SU-DHL-6 (cell line): ENCODE measurements around the gene IRGM.

ENCODE experiments used
- H2AFZ ChIP-seq: fragments of 200-600 bp; sonication (generic); 2 replicates; pipeline ENCODE4 v1.6.1; 2014; ENCODE audit warnings: low read depth, mild to moderate bottlenecking, moderate library complexity, mixed read lengths, antibody characterized with exemption, low read length; ENCODE audit not compliant: severe bottlenecking
- H3F3A ChIP-seq: fragments of 200-600 bp; shearing (Covaris generic); 2 replicates; pipeline ENCODE4 v1.6.0; 2016; ENCODE audit warnings: antibody characterized with exemption, mild to moderate bottlenecking; ENCODE audit not compliant: insufficient read depth
- H3K27ac ChIP-seq: fragments of 200-600 bp; sonication (generic); 2 replicates; pipeline ENCODE4 v1.5.1; 2016; ENCODE audit warnings: low read depth, mild to moderate bottlenecking, low read length, moderate library complexity, mixed read lengths
- H3K27me3 ChIP-seq: fragments of 200-600 bp; sonication (generic), shearing (Covaris generic); 2 replicates; pipeline ENCODE4 v1.6.0; 2014; ENCODE audit warnings: mild to moderate bottlenecking, low read length
- H3K36me3 ChIP-seq: fragments of 200-600 bp; sonication (generic); 2 replicates; pipeline ENCODE4 v1.6.1; 2014; ENCODE audit warnings: mild to moderate bottlenecking, low read length, mixed read lengths
- H3K4me2 ChIP-seq: fragments of 300-600, 200-600 bp; shearing (Covaris generic), sonication (generic); 2 replicates; pipeline ENCODE4 v1.6.0; 2014; ENCODE audit warnings: low read length, low read depth, mild to moderate bottlenecking; ENCODE audit not compliant: poor library complexity, severe bottlenecking
- H3K4me3 ChIP-seq: fragments of 200-600 bp; sonication (generic); 2 replicates; pipeline ENCODE4 v1.5.1; 2014; ENCODE audit warnings: antibody characterized with exemption, low read length, mild to moderate bottlenecking, mixed read lengths; ENCODE audit not compliant: insufficient read depth, poor library complexity, severe bottlenecking
- H3K79me2 ChIP-seq: fragments of 200-600 bp; sonication (generic); 2 replicates; pipeline ENCODE4 v1.6.1; 2014; ENCODE audit warnings: mild to moderate bottlenecking, low read length, moderate library complexity; ENCODE audit not compliant: insufficient read depth
- H3K9ac ChIP-seq: fragments of 200-600 bp; sonication (generic); 2 replicates; pipeline ENCODE4 v1.7.0; 2014; ENCODE audit warnings: mild to moderate bottlenecking, low read length
- H3K9me2 ChIP-seq: fragments of 200-600 bp; sonication (generic); replicated peaks from 2 replicates; pipeline ENCODE4 v1.6.1; 2014; ENCODE audit warnings: low read length; ENCODE audit not compliant: insufficient read depth
- H3K9me3 ChIP-seq: fragments of 200-600 bp; sonication (generic); 2 replicates; pipeline ENCODE4 v1.6.1; 2014; ENCODE audit warnings: low read length, mixed read lengths; ENCODE audit not compliant: insufficient read depth
- H4K20me1 ChIP-seq: fragments of 200-600 bp; sonication (generic); 2 replicates; pipeline ENCODE4 v1.6.1; 2014; ENCODE audit warnings: low read depth, mild to moderate bottlenecking, antibody characterized with exemption, low read length, moderate library complexity, mixed read lengths
- CTCF ChIP-seq: fragments of 200-600 bp; sonication (generic); IDR thresholded peaks from one replicate; pipeline ENCODE4 v1.5.1; 2017; ENCODE audit warnings: antibody characterized with exemption, mild to moderate bottlenecking, low read length, moderate library complexity; ENCODE audit not compliant: insufficient read depth, poor library complexity, severe bottlenecking
- EZH2phosphoT487 ChIP-seq: fragments of 200-600 bp; sonication (generic), shearing (Covaris generic); conservative IDR thresholded peaks from 2 replicates; pipeline ENCODE4 v1.6.1; 2018; ENCODE audit warnings: mild to moderate bottlenecking, antibody characterized with exemption, low read length, moderate library complexity, mixed read lengths

The IRGM gene

GRCh38 chr5:150846654-150847333, 473 bp downstream of the IRGM start:
- H4K20me1 ChIP-seq, result no peaks in the 10 kb centered on the region
- no peak overlapping the region for H2AFZ ChIP-seq
- H3K4me3 ChIP-seq, result no peak overlapping the region
- H3K9me2 ChIP-seq, result no peaks in the 10 kb centered on the region
- no peaks in the 10 kb centered on the region for H3K79me2 ChIP-seq
- no peak overlapping the region for H3K27ac ChIP-seq
- H3K9me3 ChIP-seq, result no peaks in the 10 kb centered on the region
- TF ChIP-seq CTCF (peak; percentile 34), EZH2phosphoT487 (no peak)
- H3K4me2 ChIP-seq, result no peak overlapping the region
- H3K9ac ChIP-seq, result no peak overlapping the region
- no peaks in the 10 kb centered on the region for H3K36me3 ChIP-seq
- H3F3A ChIP-seq, result no peaks in the 10 kb centered on the region
- no peaks in the 10 kb centered on the region for H3K27me3 ChIP-seq

- Histone ChIP-seq H3K9ac (no peak overlapping the region), H3K9me3 (no peaks in the 10 kb centered on the region), H2AFZ (no peak overlapping the region), H3K9me2 (no peaks in the 10 kb centered on the region), H3K27ac (no peak overlapping the region), H3K36me3 (no peaks in the 10 kb centered on the region), H3K4me3 (no peak overlapping the region), H4K20me1 (no peaks in the 10 kb centered on the region), H3F3A (no peaks in the 10 kb centered on the region), H3K27me3 (no peaks in the 10 kb centered on the region), H3K79me2 (no peaks in the 10 kb centered on the region), H3K4me2 (no peak overlapping the region)
- TF ChIP-seq CTCF, result no peak
- TF ChIP-seq EZH2phosphoT487, result no peak
These were observed 994 bp downstream of the IRGM start for GRCh38 chr5:150847334-150847695.

GRCh38 chr5:150848271-150848670, 1.9 kb downstream of the IRGM start:
- Histone ChIP-seq H3K79me2 (no peaks in the 10 kb centered on the region), H2AFZ (no peak overlapping the region), H3K27ac (no peak overlapping the region), H3F3A (no peaks in the 10 kb centered on the region), H3K36me3 (no peaks in the 10 kb centered on the region), H3K4me2 (no peak overlapping the region), H4K20me1 (no peaks in the 10 kb centered on the region), H3K9me3 (no peaks in the 10 kb centered on the region), H3K9me2 (no peaks in the 10 kb centered on the region), H3K27me3 (no peaks in the 10 kb centered on the region), H3K4me3 (no peak overlapping the region), H3K9ac (no peak overlapping the region)
- TF ChIP-seq EZH2phosphoT487 (no peak), CTCF (no peak)
